Smooth muscle cell (in vitro differentiated cells): ENCODE results near the gene SCT. TPM values are rescaled to one million over a fixed set of nuclear protein-coding genes. Genes with fewer than 3 reads are reported as not detected.

Experiments used
- DNase-seq: peaks from one replicate; lab custom pipeline; 2025; ENCODE audit not compliant: unreplicated experiment; lab: John Stamatoyannopoulos, UW
- H2AFZ ChIP-seq: fragments of 200-600 bp; sonication (generic); 2 replicates; pipeline ENCODE4 v1.6.0; 2016; ENCODE audit warnings: antibody characterized with exemption, low read depth, mild to moderate bottlenecking
- H3F3A ChIP-seq: fragments of 200-600 bp; sonication (generic); 2 replicates; pipeline ENCODE4 v1.6.0; 2017; ENCODE audit warnings: antibody characterized with exemption, low read depth
- H3K27ac ChIP-seq: fragments of 200-600 bp; sonication (generic); 2 replicates; pipeline ENCODE4 v1.5.1; 2016; ENCODE audit warnings: low read depth, mild to moderate bottlenecking
- H3K27me3 ChIP-seq: fragments of 200-600 bp; sonication (generic); 2 replicates; pipeline ENCODE4 v1.6.1; 2016; ENCODE audit warnings: low read depth, mild to moderate bottlenecking
- H3K36me3 ChIP-seq: fragments of 200-600 bp; sonication (generic); 2 replicates; pipeline ENCODE4 v1.5.1; 2016; ENCODE audit warnings: low read depth
- H3K4me1 ChIP-seq: fragments of 200-600 bp; sonication (generic); 2 replicates; pipeline ENCODE4 v1.5.1; 2016; ENCODE audit warnings: low read depth
- H3K4me2 ChIP-seq: fragments of 200-600 bp; sonication (generic); 2 replicates; pipeline ENCODE4 v1.6.0; 2016; ENCODE audit warnings: mild to moderate bottlenecking
- H3K4me3 ChIP-seq: fragments of 200-600 bp; sonication (generic); 2 replicates; pipeline ENCODE4 v1.5.1; 2016; ENCODE audit warnings: mild to moderate bottlenecking
- H3K79me2 ChIP-seq: fragments of 200-600 bp; sonication (generic); 2 replicates; pipeline ENCODE4 v1.6.0; 2016; ENCODE audit warnings: low read depth, mild to moderate bottlenecking
- H3K9ac ChIP-seq: fragments of 200-600 bp; sonication (generic); 2 replicates; pipeline ENCODE4 v1.6.0; 2016; ENCODE audit warnings: low read depth
- H3K9me3 ChIP-seq: fragments of 200-600 bp; sonication (generic); replicated peaks from 2 replicates; pipeline ENCODE4 v1.5.1; 2016; ENCODE audit warnings: low read depth
- H4K20me1 ChIP-seq: fragments of 200-600 bp; sonication (generic); 2 replicates; pipeline ENCODE4 v1.6.0; 2016; ENCODE audit warnings: low read depth
- WGBS: methylation state at CpG from one replicate; pipeline ENCODE4 v1.1.7; 2016; ENCODE audit warnings: low lambda C conversion rate; 5-methylcytosine and 5-hydroxymethylcytosine counted together
- polyA plus RNA-seq: library from polyadenylated mRNA; unstranded; fragments of >200 nt; fragmentation: Nextera tagmentation; extraction: Ambion mirVana; gene quantifications from 2 replicates; pipeline ENCODE4 v1.2.1, GENCODE V29; 2016
- total RNA-seq: library from RNA; depleted of rRNA; stranded (reverse); fragments of >200 nt; gene quantifications from 2 replicates; pipeline ENCODE4 v1.2.3, GENCODE V29; 2014
- TF ChIP-seq, protein P1 (sequence below): fragments of 200-600 bp; sonication (generic); IDR thresholded peaks from 2 replicates; pipeline ENCODE4 v1.5.1; 2017; ENCODE audit warnings: borderline replicate concordance, mild to moderate bottlenecking, antibody characterized with exemption; ENCODE audit not compliant: insufficient read depth, poor library complexity, severe bottlenecking

Gene SCT
- total and polyA plus RNA-seq, 2 experiments from 2014 or later: 1.4 TPM; not detected in 1

DNA sequence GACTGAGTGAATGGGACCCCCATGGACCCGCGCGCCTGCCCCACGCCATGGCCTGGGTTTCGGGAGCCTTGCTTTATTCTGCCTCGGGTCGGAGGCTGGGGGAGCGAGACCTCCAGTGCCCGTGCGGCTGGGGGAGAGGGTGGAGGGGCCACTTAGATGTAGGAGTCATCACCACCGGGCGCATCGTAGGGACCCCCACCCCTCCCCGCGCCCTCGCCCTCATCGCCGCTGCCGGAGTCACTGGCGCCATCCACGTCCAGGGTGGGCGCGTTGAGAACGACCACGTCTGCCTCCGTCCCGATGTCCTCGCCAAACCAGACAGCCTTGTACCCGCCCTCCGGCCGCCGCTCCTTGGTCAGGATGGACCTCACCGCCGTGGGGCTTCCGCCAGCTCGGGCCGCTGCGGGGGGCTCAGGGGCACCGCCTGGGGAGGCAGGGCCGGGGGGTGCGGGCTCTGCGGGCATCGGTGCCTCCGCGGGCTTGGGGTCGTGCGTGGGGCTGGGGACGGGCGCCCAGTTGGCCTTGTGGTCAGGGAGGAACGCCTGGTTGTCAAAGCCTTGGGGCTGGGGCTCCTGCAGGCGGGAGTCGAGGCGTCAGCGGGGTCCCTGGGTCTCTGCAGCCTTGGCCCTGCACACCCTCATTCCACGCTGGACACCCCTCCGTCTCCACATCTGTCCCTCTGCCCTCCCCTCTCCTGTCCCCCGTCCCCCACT lies 9.6 kb downstream of the SCT start:
- no peaks in the 10 kb centered on the region for H3K36me3 ChIP-seq
- H3K9ac ChIP-seq: no peak overlapping the region
- H3K4me1 ChIP-seq: peaks cover 7% of the 10 kb centered on the region
- no peak overlapping the region for H2AFZ ChIP-seq
- no peaks in the 10 kb centered on the region for H3K27me3 ChIP-seq
- no peak overlapping the region for H3K4me3 ChIP-seq
- DNase-seq: no peak
- H3F3A ChIP-seq: peaks cover 10% of the 10 kb centered on the region
- no peak overlapping the region for H3K4me2 ChIP-seq
- peaks cover 42% of the 10 kb centered on the region for H4K20me1 ChIP-seq
- no peaks in the 10 kb centered on the region for H3K9me3 ChIP-seq
- H3K27ac ChIP-seq: no peak overlapping the region
- no peaks in the 10 kb centered on the region for H3K79me2 ChIP-seq
- 99% methylated on average over 24 of the region's 57 CpGs for whole genome bisulfite sequencing
- TF ChIP-seq, protein P1, sequence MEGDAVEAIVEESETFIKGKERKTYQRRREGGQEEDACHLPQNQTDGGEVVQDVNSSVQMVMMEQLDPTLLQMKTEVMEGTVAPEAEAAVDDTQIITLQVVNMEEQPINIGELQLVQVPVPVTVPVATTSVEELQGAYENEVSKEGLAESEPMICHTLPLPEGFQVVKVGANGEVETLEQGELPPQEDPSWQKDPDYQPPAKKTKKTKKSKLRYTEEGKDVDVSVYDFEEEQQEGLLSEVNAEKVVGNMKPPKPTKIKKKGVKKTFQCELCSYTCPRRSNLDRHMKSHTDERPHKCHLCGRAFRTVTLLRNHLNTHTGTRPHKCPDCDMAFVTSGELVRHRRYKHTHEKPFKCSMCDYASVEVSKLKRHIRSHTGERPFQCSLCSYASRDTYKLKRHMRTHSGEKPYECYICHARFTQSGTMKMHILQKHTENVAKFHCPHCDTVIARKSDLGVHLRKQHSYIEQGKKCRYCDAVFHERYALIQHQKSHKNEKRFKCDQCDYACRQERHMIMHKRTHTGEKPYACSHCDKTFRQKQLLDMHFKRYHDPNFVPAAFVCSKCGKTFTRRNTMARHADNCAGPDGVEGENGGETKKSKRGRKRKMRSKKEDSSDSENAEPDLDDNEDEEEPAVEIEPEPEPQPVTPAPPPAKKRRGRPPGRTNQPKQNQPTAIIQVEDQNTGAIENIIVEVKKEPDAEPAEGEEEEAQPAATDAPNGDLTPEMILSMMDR: no peak

DNA sequence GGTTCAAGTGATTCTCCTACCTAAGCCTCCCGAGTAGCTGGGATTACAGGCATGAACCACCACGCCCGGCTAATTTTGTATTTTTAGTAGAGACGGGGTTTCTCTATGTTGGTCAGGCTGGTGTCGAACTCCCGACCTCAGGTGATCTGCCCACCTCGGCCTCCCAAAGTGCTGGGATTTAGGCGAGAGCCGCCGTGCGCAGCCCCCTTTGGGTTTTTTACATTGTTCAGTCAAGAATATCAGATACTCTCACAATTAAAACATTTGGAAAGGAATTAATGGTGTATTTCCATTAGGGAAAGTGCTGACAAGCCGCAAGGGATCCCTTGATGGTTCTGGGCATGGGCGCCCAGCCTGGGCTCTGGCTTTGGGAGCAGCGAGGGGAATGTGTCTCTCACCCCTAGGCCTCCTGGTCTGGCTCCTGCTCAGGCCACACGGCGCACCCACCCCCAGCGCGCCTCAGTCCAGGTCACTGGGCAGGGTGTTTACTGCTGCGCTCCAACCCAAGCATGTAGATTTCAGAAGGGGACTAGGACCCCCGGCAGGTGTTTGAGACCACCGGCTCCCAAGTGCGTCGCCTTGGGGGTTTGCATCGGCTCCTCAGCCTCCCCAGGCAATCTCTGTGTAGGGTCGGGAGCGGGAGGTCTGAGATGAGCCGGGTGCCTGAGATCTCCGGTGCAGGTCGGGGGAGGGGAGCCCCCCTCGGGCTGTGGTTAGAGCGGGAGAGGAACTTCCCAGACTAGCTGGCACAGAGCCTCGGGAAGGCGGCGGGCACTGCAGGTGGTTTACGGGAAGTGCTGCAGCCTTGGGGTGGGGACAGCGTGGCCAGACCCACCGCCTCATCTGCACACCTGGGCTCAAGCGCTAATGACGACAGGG lies 10.4 kb downstream of the SCT start:
- 93% methylated on average over 39 of the region's 39 CpGs for WGBS
- H3K27ac ChIP-seq: no peak overlapping the region

GRCh38 chr11:615504-616319 lies 11.3 kb downstream of the SCT start, which contains the start of gene IRF7:
IRF7 (minus strand) TSS chr11:615950; CDS start chr11:615364, 586 bp downstream.
- 8% methylated on average over 63 of the region's 66 CpGs for WGBS
- H3K4me2 ChIP-seq: peak within 1 kb of the TSS; percentile 87

More for the DNA sequence above, 10.4 kb downstream of the SCT start:
- Histone ChIP-seq H3F3A (peaks cover 14% of the 10 kb centered on the region), H3K27me3 (no peaks in the 10 kb centered on the region), H4K20me1 (peaks cover 46% of the 10 kb centered on the region), H3K4me2 (peak overlapping the region; percentile 87), H3K4me1 (peaks cover 7% of the 10 kb centered on the region), H3K79me2 (no peaks in the 10 kb centered on the region), H3K4me3 (no peak overlapping the region), H3K9me3 (no peaks in the 10 kb centered on the region), H3K9ac (no peak overlapping the region), H3K36me3 (no peaks in the 10 kb centered on the region), H2AFZ (no peak overlapping the region)
- no peak for DNase-seq
- TF ChIP-seq, protein P1: no peak

More at GRCh38 chr11:615504-616319, 11.3 kb downstream of the SCT start, which contains the start of gene IRF7:
- H3K36me3 ChIP-seq: no peaks in the 10 kb centered on the region
- H3K9ac ChIP-seq: peak within 1 kb of the TSS; percentile 85
- H3K27me3 ChIP-seq: no peaks in the 10 kb centered on the region
- H3K27ac ChIP-seq: peak within 1 kb of the TSS; percentile 85
- peak within 1 kb of the TSS; percentile 82 for H3K4me3 ChIP-seq
- no peaks in the 10 kb centered on the region for H3K9me3 ChIP-seq
- no peak within 1 kb of the TSS for H2AFZ ChIP-seq
- TF ChIP-seq, protein P1: no peak
- H4K20me1 ChIP-seq: peaks cover 48% of the 10 kb centered on the region
- H3F3A ChIP-seq: peaks cover 14% of the 10 kb centered on the region
- peak; percentile 93 for DNase-seq
- peaks cover 7% of the 10 kb centered on the region for H3K4me1 ChIP-seq
- H3K79me2 ChIP-seq: no peaks in the 10 kb centered on the region
